C4-2B (cell line): ENCODE measurements around the gene CERS1.

Experiments
- ZFX ChIP-seq: fragments of 450-650 bp; IDR thresholded peaks from 2 replicates; pipeline ENCODE4 v1.6.1; 2017
- TF ChIP-seq, protein P1 (sequence below): fragments of 450-650 bp; conservative IDR thresholded peaks from 2 replicates; pipeline ENCODE4 v1.5.1; 2017; ENCODE audit warnings: mild to moderate bottlenecking

DNA sequence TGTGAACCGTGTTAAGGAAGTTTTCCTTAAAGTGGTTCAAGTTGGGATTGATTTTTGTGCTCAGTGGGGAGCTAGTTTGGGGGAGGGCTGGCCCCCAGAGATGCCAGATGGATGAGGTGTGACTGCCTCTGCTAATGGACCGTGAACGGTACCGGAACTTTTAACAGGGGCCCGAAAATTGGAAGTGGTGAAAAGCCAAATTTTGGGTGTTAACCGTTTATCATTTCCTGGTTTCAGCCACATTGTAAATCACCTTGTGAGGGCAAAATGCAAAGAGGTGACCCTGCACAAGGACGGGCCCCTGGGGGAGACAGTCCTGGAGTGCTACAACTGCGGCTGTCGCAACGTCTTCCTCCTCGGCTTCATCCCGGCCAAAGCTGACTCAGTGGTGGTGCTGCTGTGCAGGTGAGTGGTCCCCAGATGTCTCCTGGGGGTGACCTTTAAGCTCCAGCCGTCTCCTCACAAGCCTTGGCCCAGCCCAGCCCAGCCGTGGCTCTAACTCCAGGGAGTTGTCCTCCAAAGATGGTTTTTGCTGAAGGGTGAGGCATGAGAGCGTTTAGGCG lies 46.0 kb downstream of the CERS1 start:
- TF ChIP-seq, protein P1, sequence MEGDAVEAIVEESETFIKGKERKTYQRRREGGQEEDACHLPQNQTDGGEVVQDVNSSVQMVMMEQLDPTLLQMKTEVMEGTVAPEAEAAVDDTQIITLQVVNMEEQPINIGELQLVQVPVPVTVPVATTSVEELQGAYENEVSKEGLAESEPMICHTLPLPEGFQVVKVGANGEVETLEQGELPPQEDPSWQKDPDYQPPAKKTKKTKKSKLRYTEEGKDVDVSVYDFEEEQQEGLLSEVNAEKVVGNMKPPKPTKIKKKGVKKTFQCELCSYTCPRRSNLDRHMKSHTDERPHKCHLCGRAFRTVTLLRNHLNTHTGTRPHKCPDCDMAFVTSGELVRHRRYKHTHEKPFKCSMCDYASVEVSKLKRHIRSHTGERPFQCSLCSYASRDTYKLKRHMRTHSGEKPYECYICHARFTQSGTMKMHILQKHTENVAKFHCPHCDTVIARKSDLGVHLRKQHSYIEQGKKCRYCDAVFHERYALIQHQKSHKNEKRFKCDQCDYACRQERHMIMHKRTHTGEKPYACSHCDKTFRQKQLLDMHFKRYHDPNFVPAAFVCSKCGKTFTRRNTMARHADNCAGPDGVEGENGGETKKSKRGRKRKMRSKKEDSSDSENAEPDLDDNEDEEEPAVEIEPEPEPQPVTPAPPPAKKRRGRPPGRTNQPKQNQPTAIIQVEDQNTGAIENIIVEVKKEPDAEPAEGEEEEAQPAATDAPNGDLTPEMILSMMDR = no peak
- TF ChIP-seq ZFX = no peak
